Right forelimb (tissue), 1 donor: ENCODE measurements around the gene TNRC6A.
"Not testable (repeated sequence)": the region's sequence is repeated elsewhere in the genome, so short reads cannot be mapped to it uniquely, and the experiment has no call there.

Experiments used
- DNase-seq: peaks from one replicate; pipeline ENCODE4 v3.0.0-alpha.2; 2018

Gene TNRC6A

DNA sequence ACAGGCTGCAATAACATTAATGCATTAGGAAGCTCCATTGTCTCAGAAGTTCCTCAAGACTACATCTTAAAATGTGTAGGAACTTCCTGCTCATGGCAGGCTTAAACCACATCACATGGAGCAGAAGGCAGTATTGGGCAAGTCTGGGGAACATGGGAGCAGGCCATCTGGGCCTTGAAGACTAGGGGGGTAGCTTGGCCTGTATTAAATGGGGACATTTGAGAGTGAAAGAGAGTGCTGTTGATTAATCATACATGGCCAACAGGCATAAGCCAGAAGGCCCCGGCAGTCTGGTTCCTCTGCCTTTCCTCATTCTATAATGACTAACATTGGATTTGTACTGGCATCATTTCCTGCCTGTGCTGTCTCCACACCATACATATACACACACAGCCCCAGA, 91.1 kb downstream of the TNRC6A start:
- DNase-seq: no peak

DNA sequence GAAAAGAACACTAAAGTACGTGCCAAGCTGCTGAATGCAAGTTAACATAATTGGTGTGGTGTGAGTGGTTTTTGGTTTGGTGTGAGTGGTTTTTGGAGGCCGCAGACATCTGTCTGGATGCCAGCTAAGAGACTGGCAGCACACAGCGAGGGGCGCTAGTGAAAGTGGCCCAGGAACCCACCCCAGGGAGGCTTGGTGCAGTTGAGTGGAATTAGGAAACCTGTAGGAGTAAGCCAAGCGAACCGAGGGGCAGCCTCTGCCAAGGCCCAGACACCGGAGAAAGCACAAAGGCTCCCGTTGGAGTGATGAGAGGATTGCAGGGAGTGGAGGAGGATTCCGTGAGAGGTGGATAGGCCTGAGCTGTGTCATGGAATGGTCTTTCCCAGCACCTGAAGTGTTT, 91.7 kb downstream of the TNRC6A start:
- DNase-seq: no peak

GRCh38 chr16:24822542-24822941, 93.1 kb downstream of the TNRC6A start:
- no peak for DNase-seq

DNA sequence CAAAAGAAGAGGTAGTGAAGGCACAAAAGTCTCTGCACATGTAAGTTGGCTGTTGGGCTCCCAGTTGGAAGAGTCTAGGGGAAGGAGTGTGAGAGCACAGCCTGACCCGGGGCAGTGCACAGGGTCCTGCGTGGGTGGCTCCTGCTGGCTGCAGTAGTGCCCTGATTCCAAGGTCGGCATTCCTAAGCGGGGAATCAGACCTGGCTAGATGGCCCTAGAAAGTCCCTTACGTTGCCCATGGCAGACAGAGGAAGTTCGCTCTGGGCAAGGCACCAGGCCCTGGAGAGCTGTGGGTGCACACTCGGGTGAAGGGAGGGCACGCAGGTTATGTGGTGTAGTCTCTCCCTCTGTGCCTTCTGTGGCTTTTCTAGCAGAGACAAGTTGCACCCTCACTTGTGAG, 93.5 kb downstream of the TNRC6A start:
- DNase-seq: no peak

DNA sequence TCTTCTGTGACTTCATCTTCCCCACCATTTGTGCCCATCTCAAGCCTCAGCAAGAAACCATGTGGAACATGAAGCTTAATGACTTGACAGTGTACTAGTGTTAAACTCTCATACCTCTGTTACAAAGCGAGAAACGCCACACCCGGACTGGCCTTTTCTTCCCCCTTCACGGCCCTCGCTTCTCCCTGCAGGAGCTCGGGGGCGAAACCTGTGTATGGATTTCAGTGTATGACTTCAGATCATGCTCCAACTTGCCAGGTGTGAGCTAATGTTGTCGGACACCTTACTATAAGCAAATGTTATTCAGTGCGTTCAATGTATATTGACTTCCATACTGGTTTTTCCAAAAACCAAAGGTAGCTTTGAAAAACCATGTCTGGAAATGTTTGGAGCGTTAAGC, 96.2 kb downstream of the TNRC6A start:
- no peak for DNase-seq

- DNase-seq: no peak
These were observed 96.7 kb downstream of the TNRC6A start for GRCh38 chr16:24826096-24826690.

GRCh38 chr16:24826817-24827566, 97.5 kb downstream of the TNRC6A start:
- DNase-seq: no peak

- no peak for DNase-seq
These were observed 99.7 kb downstream of the TNRC6A start for GRCh38 chr16:24829153-24829552.

DNA sequence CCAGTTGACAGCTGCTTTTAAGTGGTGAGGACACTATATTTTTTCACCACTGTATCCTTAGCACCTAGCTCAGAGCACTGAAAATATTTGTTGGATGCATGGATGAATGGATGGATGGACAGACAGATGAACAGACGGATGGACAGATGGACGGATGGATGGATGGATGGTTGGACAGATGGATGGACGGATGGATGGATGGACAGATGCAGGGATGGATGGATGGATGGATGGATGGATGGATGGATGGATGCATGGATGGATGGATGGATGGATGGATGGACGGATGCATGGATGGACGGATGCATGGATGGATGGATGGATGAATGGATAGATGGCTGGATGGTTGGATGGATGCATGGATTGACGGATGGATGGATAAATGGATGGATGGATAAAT, 103.9 kb downstream of the TNRC6A start:
- no peak for DNase-seq

DNA sequence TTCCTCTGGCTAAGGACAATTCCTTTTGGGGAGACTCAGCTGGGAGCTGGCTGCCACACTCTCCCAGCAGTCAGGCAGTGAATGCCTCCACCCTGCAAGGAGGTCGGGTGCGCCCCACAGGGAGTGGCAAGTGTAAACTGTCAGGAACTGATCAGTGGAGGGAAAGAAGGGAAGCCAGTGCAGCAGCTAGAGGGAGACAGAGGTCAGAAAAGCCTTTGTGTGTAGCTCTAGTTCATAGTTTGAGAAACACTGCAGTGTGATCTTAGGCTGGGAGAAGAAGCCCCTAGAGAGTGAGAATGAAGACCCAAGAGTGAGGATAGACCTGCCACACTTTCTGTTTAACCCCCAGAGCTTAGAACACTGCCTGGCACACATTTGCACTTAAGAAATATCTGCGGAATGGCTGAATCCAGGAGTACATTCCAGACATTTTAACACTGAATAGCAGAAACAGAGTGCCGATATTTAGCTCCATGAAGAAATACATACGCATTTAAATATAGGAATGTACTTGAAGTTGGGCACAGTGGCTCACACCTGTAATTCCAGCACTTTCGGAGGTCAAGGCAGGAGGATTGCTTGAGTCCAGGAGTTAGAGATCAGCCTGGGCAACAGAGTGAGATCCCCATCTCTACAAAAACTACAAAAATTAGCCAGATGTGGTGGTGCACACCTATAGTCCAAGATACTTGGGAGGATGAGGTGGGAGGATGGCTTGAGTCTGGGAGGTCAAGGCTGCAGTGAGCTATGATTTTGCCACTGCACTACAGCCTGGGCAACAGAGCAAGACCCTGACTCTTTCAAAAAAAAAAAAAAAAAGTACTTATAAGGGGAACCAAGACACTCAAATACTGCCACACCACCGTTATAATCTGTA, 105.2 kb downstream of the TNRC6A start:
- no peak for DNase-seq

- DNase-seq: no peak
These were observed 107.4 kb downstream of the TNRC6A start for GRCh38 chr16:24836836-24837235.

DNA sequence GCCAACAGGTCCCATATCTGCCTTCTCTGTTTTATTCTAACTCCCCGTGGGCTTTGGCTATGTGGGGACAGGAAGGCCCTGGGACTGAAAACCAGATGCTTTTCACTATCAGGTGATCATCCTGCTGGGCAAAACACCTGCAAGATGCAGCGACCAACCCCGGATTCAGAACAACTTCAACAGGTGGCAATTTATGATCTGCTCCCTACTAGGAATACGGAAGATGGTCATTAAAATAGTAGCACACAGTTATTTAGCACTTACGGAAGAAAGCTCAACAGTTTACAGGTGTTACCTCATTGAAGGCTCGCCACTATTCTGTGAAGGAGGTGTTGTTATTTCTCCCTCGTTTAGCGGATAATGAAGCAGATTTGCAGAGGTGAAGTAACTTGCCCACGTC, 108.5 kb downstream of the TNRC6A start:
- DNase-seq: no peak

- DNase-seq: no peak
These were observed 109.3 kb downstream of the TNRC6A start for GRCh38 chr16:24838554-24839266.

DNA sequence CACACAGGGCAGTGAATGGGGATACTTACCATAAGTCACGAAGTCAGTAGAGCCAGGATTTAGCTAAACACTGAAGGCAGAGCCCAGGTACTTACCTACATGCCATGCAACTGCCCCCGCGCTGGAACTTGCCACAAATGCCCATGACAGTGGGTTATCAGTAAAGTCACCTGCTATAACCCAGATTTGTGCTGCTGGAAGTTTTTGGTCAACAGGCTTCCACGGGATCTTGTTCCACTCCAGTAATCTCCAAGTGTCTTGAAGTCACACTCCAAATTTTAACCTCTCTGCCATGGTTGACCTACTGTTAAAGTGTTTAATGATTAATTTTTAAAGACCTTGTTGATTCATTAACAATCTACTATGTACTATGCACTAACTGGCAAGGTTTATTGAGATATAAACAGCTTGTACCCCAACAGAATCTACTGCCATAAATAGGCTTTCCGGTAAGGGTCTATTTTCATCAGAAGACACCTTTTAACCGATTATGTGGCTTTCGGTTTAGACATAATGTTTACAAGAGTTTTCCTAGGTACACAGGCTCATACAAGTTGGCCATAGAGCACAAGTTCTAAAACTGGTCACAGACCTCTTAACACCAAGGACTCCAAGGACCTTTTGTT, 110.0 kb downstream of the TNRC6A start:
- no peak for DNase-seq

GRCh38 chr16:24841291-24841690, 111.8 kb downstream of the TNRC6A start:
- no peak for DNase-seq

DNA sequence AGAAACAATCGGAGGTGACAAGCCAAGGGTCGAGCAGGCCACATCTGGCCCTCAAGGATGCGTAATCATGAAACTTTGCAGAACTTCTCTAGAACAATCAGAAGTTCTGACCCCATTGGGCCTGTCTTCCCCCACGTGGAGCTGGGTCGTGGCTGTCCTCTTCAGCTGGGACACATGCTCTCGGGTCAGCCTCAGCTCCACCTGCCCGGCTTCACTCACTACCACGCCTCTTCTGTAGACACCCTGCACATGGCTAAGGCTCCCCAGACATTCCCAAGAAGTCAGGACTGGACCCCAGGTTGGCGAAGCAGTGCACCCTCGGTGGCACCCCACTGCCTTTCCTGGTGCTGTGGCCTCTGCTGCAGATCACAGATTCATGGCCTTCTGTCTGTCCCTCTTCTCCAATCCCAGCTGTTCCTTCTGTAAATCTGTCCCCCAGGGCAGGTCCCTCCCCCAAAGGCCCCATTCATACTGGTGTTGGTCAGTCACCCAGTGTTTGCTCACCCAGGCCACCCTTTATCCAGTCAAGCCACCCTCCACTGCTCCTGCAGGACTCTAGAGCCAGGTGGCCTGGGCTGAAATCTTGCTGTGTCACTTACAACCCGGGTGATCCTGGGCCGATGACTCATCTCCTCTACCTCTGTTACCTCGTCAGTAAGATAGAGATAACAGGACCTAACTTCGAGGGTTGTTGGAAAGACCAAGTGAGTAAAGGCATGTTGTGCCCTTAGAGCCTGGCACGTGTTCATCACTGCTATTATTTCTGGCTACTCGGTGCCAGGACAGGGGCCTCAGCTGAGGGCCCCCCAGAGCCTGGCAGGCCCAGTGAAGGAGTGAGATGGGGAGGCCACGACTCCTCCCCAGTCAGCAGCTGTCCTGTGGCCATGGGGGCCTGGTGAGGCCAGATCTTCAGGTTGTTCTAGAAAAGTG, 114.9 kb downstream of the TNRC6A start:
- no peak for DNase-seq

- DNase-seq: not testable (repeated sequence)
These were observed 115.5 kb downstream of the TNRC6A start for GRCh38 chr16:24845031-24845365.

GRCh38 chr16:24845726-24846547, 116.5 kb downstream of the TNRC6A start, which contains the start of gene SLC5A11:
Gene SLC5A11, plus strand, starts transcription at chr16:24845963. Its CDS starts 12,681 bp downstream, at chr16:24858644.
- no peak for DNase-seq

GRCh38 chr16:24846548-24847357, 117.3 kb downstream of the TNRC6A start:
- no peak for DNase-seq

GRCh38 chr16:24847358-24847664, 117.9 kb downstream of the TNRC6A start:
- DNase-seq: no peak
